ENCODE results near the gene FAM177A1.
A peak's percentile ranks its signal among the peaks of the same experiment; 100 is the strongest.

FAM177A1 gene

GRCh38 chr14:35122696-35123387, 76.8 kb downstream of the FAM177A1 start:
- TF ChIP-seq, protein P1, sequence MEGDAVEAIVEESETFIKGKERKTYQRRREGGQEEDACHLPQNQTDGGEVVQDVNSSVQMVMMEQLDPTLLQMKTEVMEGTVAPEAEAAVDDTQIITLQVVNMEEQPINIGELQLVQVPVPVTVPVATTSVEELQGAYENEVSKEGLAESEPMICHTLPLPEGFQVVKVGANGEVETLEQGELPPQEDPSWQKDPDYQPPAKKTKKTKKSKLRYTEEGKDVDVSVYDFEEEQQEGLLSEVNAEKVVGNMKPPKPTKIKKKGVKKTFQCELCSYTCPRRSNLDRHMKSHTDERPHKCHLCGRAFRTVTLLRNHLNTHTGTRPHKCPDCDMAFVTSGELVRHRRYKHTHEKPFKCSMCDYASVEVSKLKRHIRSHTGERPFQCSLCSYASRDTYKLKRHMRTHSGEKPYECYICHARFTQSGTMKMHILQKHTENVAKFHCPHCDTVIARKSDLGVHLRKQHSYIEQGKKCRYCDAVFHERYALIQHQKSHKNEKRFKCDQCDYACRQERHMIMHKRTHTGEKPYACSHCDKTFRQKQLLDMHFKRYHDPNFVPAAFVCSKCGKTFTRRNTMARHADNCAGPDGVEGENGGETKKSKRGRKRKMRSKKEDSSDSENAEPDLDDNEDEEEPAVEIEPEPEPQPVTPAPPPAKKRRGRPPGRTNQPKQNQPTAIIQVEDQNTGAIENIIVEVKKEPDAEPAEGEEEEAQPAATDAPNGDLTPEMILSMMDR (conservative IDR thresholded peaks at IDR 0.05; ENCODE audit: low read depth): no peak
- H3K27ac ChIP-seq: peak overlapping the region; percentile 98
- CTCF ChIA-PET: no interaction called here
- POLR2A ChIA-PET (ENCODE audit: low non-redundant PET): interaction anchor here (0.5 to 1.0 kb wide), 2 partner anchors 20 to 76 kb away, joined by 4 read pairs; partner anchors contain the start of gene FAM177A1
- DNase-seq (ENCODE audit: low spot score): peak; percentile 45

GRCh38 chr14:35123388-35123703, 77.3 kb downstream of the FAM177A1 start:
- TF ChIP-seq, protein P1 (conservative IDR thresholded peaks at IDR 0.05; ENCODE audit: low read depth): no peak
- CTCF ChIA-PET: interaction anchor here (0.9 kb wide), 1 partner anchor 106 kb away, joined by 4 read pairs; no protein-coding TSS in a partner anchor
- POLR2A ChIA-PET (ENCODE audit: low non-redundant PET): interaction anchor here (0.5 to 1.0 kb wide), 2 partner anchors 19 to 77 kb away, joined by 4 read pairs; partner anchors contain the start of gene FAM177A1
- no peak overlapping the region for H3K27ac ChIP-seq
- DNase-seq (ENCODE audit: low spot score): no peak

DNA sequence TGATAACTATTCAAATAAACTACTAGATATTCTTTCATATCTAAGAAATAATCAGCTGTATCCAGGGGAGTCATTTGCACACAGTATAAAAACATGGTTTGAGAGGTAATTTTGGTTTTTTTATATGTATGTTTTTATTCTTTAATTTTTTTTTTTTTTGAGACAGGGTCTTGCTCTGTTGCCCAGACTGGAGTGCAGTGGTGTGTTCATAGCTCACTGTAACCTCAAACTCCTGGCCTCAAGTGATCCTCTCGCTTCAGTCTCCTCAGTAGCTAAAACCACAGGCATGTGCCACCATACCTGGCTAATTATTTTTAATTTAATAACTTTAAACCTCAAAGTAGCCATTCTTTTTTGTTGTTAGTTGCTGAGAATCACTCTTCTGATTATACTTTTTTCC, 78.1 kb downstream of the FAM177A1 start:
- no peak overlapping the region for H3K27ac ChIP-seq
- POLR2A ChIA-PET (ENCODE audit: low non-redundant PET): interaction anchor here (1.0 kb wide), 1 partner anchor 78 kb away, joined by 4 read pairs; the partner anchor contains the start of gene FAM177A1
- DNase-seq (ENCODE audit: low spot score): no peak
- CTCF ChIA-PET: interaction anchor here (0.9 kb wide), 1 partner anchor 105 kb away, joined by 4 read pairs; no protein-coding TSS in a partner anchor
- TF ChIP-seq, protein P1 (conservative IDR thresholded peaks at IDR 0.05; ENCODE audit: low read depth): no peak
